Ascending aorta (tissue), 2 donors: ENCODE data around the gene TMEM39A. TPM values are rescaled to one million over a fixed set of nuclear protein-coding genes. Genes with fewer than 3 reads are reported as not detected.

Experiments
- DNase-seq, 2 donors: peaks; one replicate each; pipeline ENCODE4 v3.0.0-alpha.2; 2019; ENCODE audit warnings: low spot score in 2 of 2
- H3K27ac ChIP-seq, 2 donors: fragments of 200-600 bp; sonication (generic); one replicate each; pipeline ENCODE4 v1.5.1; 2016 to 2017; ENCODE audit warnings: mild to moderate bottlenecking in 1 of 2
- H3K27me3 ChIP-seq: fragments of 200-600 bp; sonication (generic); one replicate; pipeline ENCODE4 v1.5.1; 2017
- H3K36me3 ChIP-seq, 2 donors: fragments of 200-600 bp; sonication (generic); one replicate each; pipeline ENCODE4 v1.5.1; 2016
- H3K4me1 ChIP-seq, 2 donors: fragments of 200-600 bp; sonication (generic); one replicate each; pipeline ENCODE4 v1.5.1; 2016 to 2017; ENCODE audit warnings: mild to moderate bottlenecking in 1 of 2
- H3K4me3 ChIP-seq, 2 donors: fragments of 200-600 bp; sonication (generic); one replicate each; pipeline ENCODE4 v1.5.1; 2016 to 2017; ENCODE audit warnings: mild to moderate bottlenecking in 1 of 2
- H3K9me3 ChIP-seq, 2 donors: fragments of 200-600 bp; sonication (generic); one replicate each; pipeline ENCODE4 v1.5.1; 2016
- intact Hi-C: fragments of 100-400 bp; cut with DNase I; formaldehyde crosslinking; loops from one replicate; pipeline ENCODE4 v1.15.1; 2023
- total RNA-seq: library from RNA; depleted of rRNA; stranded (reverse); fragments of >200 nt; gene quantifications from one replicate; pipeline ENCODE4 v1.1.0, GENCODE V29; 2016
- TF ChIP-seq, protein P1 (sequence below), 3 experiments: fragments of 200-600 bp in 2 of 3; fragments of 450-650 bp in 1 of 3; sonication (generic) in 2 of 3; IDR thresholded peaks; one replicate each; pipeline ENCODE4 v1.5.1; 2016 to 2019; ENCODE audit warnings: antibody characterized with exemption in 3 of 3, mild to moderate bottlenecking in 1 of 3, moderate library complexity in 1 of 3

Gene TMEM39A
- total RNA-seq, 1 donor from 2014 or later: 115 TPM

DNA sequence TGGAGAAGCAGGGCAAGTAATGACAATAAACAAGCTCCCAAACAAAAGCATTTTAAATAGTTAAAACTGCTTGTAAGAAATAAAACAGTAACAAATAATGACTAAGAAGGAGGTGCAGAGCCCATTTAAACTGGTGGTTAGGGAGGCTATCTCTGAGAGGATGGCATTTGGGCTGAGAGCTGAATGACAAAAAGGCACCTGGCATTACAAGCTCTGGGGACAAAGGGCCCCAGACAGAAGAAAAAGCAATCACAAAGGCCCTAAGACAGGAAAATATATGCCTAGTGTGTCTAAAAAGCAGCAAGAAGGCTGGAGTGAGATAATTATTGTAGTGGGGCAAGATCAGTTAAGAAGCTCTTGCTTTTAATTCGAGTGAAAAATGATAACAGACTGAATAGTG lies 9.6 kb downstream of the TMEM39A start:
- no peak overlapping the region for H3K27ac ChIP-seq
- H3K27me3 ChIP-seq: no peaks in the 10 kb centered on the region
- H3K9me3 ChIP-seq: no peaks in the 10 kb centered on the region
- no peak for DNase-seq
- intact Hi-C loops: no loop called here
- H3K36me3 ChIP-seq: peaks cover 66 to 86% of the 10 kb centered on the region in 2 donors
- H3K4me3 ChIP-seq: no peak overlapping the region
- TF ChIP-seq, protein P1, sequence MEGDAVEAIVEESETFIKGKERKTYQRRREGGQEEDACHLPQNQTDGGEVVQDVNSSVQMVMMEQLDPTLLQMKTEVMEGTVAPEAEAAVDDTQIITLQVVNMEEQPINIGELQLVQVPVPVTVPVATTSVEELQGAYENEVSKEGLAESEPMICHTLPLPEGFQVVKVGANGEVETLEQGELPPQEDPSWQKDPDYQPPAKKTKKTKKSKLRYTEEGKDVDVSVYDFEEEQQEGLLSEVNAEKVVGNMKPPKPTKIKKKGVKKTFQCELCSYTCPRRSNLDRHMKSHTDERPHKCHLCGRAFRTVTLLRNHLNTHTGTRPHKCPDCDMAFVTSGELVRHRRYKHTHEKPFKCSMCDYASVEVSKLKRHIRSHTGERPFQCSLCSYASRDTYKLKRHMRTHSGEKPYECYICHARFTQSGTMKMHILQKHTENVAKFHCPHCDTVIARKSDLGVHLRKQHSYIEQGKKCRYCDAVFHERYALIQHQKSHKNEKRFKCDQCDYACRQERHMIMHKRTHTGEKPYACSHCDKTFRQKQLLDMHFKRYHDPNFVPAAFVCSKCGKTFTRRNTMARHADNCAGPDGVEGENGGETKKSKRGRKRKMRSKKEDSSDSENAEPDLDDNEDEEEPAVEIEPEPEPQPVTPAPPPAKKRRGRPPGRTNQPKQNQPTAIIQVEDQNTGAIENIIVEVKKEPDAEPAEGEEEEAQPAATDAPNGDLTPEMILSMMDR (IDR thresholded peaks at IDR 0.05): no peak
- H3K4me1 ChIP-seq: no peaks in the 10 kb centered on the region

DNA sequence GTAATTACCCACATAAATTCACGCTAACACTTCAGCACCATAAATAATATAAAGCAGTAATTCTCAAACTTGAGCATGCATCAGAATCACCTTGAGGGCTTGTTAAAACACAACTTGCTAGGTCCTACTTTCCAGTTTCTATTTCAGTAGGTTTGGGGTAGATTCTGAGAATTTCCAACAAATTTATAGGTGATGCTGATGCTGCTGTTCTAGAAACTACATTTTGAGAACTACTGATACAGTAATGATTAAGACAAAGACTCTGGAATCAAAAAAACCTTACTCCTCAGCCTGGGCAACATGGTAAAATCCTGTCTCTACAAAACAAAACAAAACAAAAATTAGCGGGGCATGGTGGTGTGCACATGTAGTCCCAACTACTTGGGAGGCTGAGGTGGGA lies 18.8 kb downstream of the TMEM39A start:
- TF ChIP-seq, protein P1 (IDR thresholded peaks at IDR 0.05): no peak
- peaks cover 55 to 79% of the 10 kb centered on the region in 2 donors for H3K36me3 ChIP-seq
- H3K4me3 ChIP-seq: no peak overlapping the region
- H3K9me3 ChIP-seq: no peaks in the 10 kb centered on the region
- no peaks in the 10 kb centered on the region for H3K4me1 ChIP-seq
- H3K27me3 ChIP-seq: no peaks in the 10 kb centered on the region
- H3K27ac ChIP-seq: no peak overlapping the region
- intact Hi-C loops: no loop called here
- DNase-seq: no peak

DNA sequence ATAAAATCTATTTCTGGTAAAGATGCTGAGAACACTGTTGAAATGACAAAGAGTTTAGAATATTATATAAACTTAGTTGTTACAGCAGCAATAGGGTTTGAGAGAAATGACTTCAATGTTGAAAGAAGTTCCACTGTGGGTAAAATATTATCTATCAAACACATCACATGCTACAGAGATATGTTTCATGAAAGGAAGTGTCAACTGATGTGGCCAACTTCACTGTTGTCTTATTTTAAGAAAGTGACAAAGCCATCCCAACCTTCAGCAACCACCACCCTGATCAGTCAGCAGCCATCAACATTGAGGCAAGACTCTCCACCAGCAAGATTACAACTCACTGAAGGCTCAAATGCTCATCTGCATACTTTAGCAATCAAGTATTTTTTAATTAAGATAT lies 20.2 kb downstream of the TMEM39A start:
- H3K27me3 ChIP-seq: no peaks in the 10 kb centered on the region
- DNase-seq: no peak
- H3K4me3 ChIP-seq: no peak overlapping the region
- intact Hi-C loops: no loop called here
- TF ChIP-seq, protein P1 (IDR thresholded peaks at IDR 0.05): no peak
- H3K27ac ChIP-seq: no peak overlapping the region
- no peaks in the 10 kb centered on the region for H3K4me1 ChIP-seq
- H3K36me3 ChIP-seq: peaks cover 46 to 70% of the 10 kb centered on the region in 2 donors
- no peaks in the 10 kb centered on the region for H3K9me3 ChIP-seq

DNA sequence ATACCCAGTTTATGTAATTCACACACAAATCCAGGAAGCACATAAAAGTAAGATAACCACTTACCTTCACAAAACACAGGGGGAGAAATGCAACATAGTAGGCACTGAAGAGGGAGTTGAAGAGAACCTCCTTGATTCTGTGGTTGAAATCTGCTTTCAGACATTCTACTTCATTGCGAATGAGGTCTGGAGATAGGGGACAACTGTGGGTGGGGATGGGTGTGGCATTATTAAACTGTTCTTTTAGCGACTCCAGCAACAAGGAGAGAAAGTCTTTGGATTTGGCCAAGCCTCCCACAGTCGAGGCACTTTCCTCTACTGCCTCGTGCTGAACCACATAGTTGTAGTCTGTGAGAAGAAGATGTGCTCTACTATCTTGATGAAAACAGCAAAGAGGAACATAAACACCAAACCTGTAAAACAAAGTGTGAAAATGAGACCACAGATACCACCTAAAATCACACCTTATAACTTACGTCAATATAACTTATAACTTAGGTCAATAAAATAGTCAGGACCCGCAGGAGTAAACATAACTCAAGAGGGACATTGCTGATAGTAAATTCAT lies 25.6 kb downstream of the TMEM39A start:
- no peak for DNase-seq
- no peaks in the 10 kb centered on the region for H3K4me1 ChIP-seq
- H3K4me3 ChIP-seq: no peak overlapping the region
- peaks cover 65 to 78% of the 10 kb centered on the region in 2 donors for H3K36me3 ChIP-seq
- intact Hi-C loops: no loop called here
- TF ChIP-seq, protein P1 (IDR thresholded peaks at IDR 0.05): no peak
- no peaks in the 10 kb centered on the region for H3K9me3 ChIP-seq
- no peak overlapping the region for H3K27ac ChIP-seq
- no peaks in the 10 kb centered on the region for H3K27me3 ChIP-seq

DNA sequence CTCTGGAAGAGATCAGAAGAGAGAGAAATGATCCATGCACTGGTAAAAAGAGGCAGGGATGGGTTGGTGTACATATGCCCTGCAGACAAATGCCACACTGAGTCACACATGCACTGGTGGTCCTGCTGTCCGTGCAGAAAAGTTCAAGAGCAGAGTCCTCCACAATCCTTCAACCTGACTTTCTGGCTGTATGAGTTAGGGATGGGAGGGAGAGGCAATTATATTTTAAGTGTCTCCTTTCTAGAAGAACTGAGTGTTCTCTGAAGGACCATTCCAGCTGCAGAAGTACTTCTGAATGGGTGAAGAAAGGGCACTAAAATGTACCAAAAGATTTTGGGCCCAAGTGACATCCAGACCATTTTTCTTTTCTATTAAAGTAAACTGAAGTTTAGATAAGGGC lies 26.4 kb downstream of the TMEM39A start:
- intact Hi-C loops: no loop called here
- TF ChIP-seq, protein P1 (IDR thresholded peaks at IDR 0.05): no peak
- Histone ChIP-seq H3K9me3 (no peaks in the 10 kb centered on the region), H3K4me1 (no peaks in the 10 kb centered on the region), H3K27me3 (no peaks in the 10 kb centered on the region), H3K4me3 (no peak overlapping the region), H3K36me3 (peaks cover 67 to 78% of the 10 kb centered on the region in 2 donors), H3K27ac (no peak overlapping the region)
- no peak for DNase-seq

DNA sequence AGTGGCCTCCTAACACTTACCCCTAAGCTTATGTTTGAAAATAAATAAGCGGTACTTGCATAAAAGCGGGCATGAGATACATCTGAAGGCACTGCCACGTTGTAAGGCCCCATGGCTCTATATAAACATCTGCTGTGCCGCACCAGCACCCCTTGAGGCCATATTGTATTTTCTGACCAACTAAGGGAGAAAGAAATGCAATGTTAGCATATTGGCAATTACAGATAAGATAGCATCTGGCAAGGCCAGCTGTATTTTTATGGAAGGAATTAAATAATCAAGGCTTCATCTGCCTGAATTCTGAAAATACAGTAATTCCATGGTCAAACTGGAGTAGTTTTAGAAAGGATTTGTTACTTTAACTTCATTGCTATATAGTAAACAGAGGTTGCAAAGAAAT lies 28.7 kb downstream of the TMEM39A start:
- peaks cover 83 to 90% of the 10 kb centered on the region in 2 donors for H3K36me3 ChIP-seq
- no peak for DNase-seq
- no peaks in the 10 kb centered on the region for H3K4me1 ChIP-seq
- H3K27ac ChIP-seq: no peak overlapping the region
- no peak overlapping the region for H3K4me3 ChIP-seq
- TF ChIP-seq, protein P1 (IDR thresholded peaks at IDR 0.05): no peak
- H3K9me3 ChIP-seq: peaks cover 0 to 6% of the 10 kb centered on the region in 2 donors
- H3K27me3 ChIP-seq: no peaks in the 10 kb centered on the region
- intact Hi-C loops: no loop called here
